Naive B cell (primary cell): ENCODE results near the gene GIT2. TPM values are rescaled to one million over a fixed set of nuclear protein-coding genes. Genes with fewer than 3 reads are reported as not detected.

Source experiments
- ATAC-seq, 2 donors: fragments of 150-1000 bp; cut with Tn5 transposase; 2 replicates each; pipeline ENCODE4 v1.10.0; 2021; ENCODE audit warnings: low read depth in 2 of 2, mild to moderate bottlenecking in 2 of 2, moderate library complexity in 2 of 2
- DNase-seq: peaks from one replicate; pipeline ENCODE4 v3.0.0; 2022
- H3K27ac Mint-ChIP-seq, 6 donors: one replicate each; pipeline ENCODE4 v1.8.0; 2020 to 2022; ENCODE audit warnings: mild to moderate bottlenecking in 6 of 6, mixed read lengths in 6 of 6, moderate library complexity in 5 of 6, inconsistent platforms in 2 of 6
- H3K27me3 Mint-ChIP-seq, 3 donors: one replicate each; pipeline ENCODE4 v1.8.0; 2021 to 2022; ENCODE audit warnings: mixed read lengths in 3 of 3, mild to moderate bottlenecking in 1 of 3
- H3K36me3 Mint-ChIP-seq, 2 donors: one replicate each; pipeline ENCODE4 v1.8.0; 2020 to 2022; ENCODE audit warnings: mixed read lengths in 2 of 2, inconsistent platforms in 1 of 2, mild to moderate bottlenecking in 1 of 2
- H3K4me1 Mint-ChIP-seq, 3 donors: one replicate each; pipeline ENCODE4 v1.8.0; 2020 to 2022; ENCODE audit warnings: mixed read lengths in 3 of 3, inconsistent platforms in 1 of 3, mild to moderate bottlenecking in 1 of 3, moderate library complexity in 1 of 3
- H3K4me3 Mint-ChIP-seq, 8 donors: one replicate each; pipeline ENCODE4 v1.8.0; 2020 to 2022; ENCODE audit warnings: mild to moderate bottlenecking in 8 of 8, mixed read lengths in 8 of 8, moderate library complexity in 8 of 8, inconsistent platforms in 2 of 8
- H3K9me3 Mint-ChIP-seq, 7 donors: one replicate each; pipeline ENCODE4 v1.8.0; 2020 to 2022; ENCODE audit warnings: mixed read lengths in 7 of 7, mild to moderate bottlenecking in 5 of 7, inconsistent platforms in 2 of 7, moderate library complexity in 1 of 7
- polyA plus RNA-seq, 6 donors: library from polyadenylated mRNA; unstranded; fragments of 300-500 nt; fragmentation: Illumina TruSeq; gene quantifications; one replicate each; pipeline ENCODE4 v1.2.3, GENCODE V29; 2021; ENCODE audit warnings: low read depth in 6 of 6

The GIT2 gene
- polyA plus RNA-seq, 6 donors from 2014 or later, result 95.1 to 129 (median 101) TPM

DNA sequence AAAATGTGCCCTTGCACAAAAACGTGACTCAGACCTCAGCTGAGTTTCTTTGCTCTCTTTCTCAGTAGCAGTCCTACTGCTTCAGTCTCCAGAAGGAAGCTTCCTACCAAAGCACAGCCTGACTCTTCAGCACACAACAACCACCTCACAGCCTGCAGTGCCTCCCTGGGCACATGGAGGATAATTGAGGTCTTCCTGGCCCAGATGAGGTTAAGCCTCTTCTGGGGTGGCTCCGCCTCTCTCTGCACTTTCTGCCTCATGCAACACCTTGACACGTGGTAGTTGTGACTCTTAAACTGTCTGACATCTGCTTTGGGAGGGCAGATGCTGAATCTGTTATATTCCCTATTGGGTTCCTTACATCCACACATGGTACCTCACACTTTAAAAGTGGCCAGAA, 33.8 kb downstream of the GIT2 start:
- Mint-ChIP-seq H3K36me3 (peaks cover 18 to 21% of the 10 kb centered on the region in 2 donors), H3K27me3 (no peaks in the 10 kb centered on the region)
- ATAC-seq, result no peak

DNA sequence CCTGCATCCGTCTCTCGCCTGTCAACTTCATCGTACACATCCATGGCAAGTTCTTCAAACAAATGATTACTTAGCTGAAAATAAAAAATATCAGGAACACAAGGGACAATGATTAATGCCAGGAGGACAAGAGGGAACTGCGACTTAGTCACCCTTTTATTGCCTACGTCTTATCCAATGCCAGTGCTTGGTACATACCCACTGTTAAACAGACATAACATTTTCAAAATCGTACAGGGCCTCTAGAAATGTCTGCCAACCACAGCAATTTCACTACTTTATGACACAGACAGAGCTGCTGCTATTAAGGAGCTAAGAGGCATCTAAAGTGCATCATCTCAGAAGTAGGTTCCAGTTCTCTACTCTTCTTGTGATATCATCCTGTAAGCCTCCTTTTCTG, 34.6 kb downstream of the GIT2 start:
- Mint-ChIP-seq H3K4me3 (no peak overlapping the region), H3K4me1 (peaks cover 0 to 9% (median 3%) of the 10 kb centered on the region in 3 donors), H3K9me3 (no peaks in the 10 kb centered on the region), H3K27me3 (no peaks in the 10 kb centered on the region), H3K27ac (peak overlapping the region in 1 of 6 donors; percentile 35), H3K36me3 (peaks cover 18 to 21% of the 10 kb centered on the region in 2 donors)
- ATAC-seq, result no peak
- DNase-seq, result no peak

More for the DNA sequence above, 33.8 kb downstream of the GIT2 start:
- DNase-seq, result no peak
- H3K9me3 Mint-ChIP-seq, result no peaks in the 10 kb centered on the region
- H3K4me1 Mint-ChIP-seq, result peaks cover 0 to 9% (median 3%) of the 10 kb centered on the region in 3 donors
- H3K27ac Mint-ChIP-seq, result peak overlapping the region in 1 of 6 donors; percentile 30
- H3K4me3 Mint-ChIP-seq, result no peak overlapping the region

GRCh38 chr12:109961201-109961600, 35.0 kb downstream of the GIT2 start:
- ATAC-seq, result no peak
- Mint-ChIP-seq H3K36me3 (peaks cover 18 to 21% of the 10 kb centered on the region in 2 donors), H3K4me1 (peaks cover 0 to 9% (median 0%) of the 10 kb centered on the region in 3 donors), H3K9me3 (no peaks in the 10 kb centered on the region), H3K4me3 (no peak overlapping the region), H3K27me3 (no peaks in the 10 kb centered on the region), H3K27ac (peak overlapping the region in 2 of 6 donors; percentile 35 to 52)
- no peak for DNase-seq

DNA sequence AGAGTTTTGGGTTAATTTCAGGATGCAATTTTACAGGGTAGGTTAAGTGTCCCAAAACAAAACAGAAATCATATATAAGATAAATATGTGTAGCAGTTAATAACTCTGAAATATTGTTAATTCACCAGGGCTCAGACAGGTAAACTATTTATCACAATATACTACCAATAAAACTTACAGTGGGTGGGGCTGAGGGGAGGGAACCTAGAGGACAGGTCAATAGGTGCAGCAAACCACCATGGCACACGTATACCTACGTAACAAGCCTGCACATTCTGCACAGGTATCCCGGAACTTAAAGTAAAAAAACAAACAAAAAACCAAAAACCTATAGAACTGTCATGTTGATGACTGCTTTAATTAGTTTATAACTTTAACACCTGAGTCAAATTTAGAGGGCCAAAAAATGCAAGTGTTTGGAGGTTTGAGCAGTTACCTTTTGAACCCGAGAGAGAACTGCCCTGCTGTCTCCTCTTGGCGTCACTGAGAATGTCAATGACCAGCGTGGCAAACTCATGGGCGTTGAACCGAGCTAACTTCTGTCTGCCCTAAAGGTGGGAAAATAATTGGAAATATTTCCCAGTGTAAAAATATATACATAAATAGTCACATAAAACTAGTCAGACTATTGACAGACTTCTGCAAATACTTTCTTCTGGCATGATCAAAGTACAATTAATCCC, 36.6 kb downstream of the GIT2 start:
- Mint-ChIP-seq H3K4me1 (peaks cover 0 to 8% (median 0%) of the 10 kb centered on the region in 3 donors), H3K9me3 (no peaks in the 10 kb centered on the region), H3K36me3 (peaks cover 14 to 15% of the 10 kb centered on the region in 2 donors), H3K27me3 (no peaks in the 10 kb centered on the region), H3K4me3 (no peak overlapping the region), H3K27ac (no peak overlapping the region)
- DNase-seq (no peak), ATAC-seq (no peak)

DNA sequence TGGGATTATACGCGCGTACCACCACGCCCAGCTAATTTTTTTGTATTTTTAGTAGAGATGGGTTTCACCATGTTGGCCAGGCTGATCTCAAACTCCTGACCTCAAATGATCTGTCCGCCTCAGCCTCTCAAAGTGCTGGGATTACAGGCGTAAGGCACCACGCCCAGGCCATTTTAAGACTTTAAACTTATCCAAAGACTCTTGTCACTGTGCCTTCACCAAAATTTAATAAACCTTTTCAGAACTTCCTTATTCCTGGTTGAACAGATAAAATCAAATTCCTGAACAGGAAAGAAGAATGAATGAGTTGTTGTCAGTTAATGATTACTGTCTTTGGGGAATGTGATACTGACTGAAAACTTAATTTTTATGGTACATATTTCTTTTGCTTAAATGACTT, 37.8 kb downstream of the GIT2 start:
- Mint-ChIP-seq H3K27ac (no peak overlapping the region), H3K36me3 (peaks cover 3 to 8% of the 10 kb centered on the region in 2 donors), H3K27me3 (no peaks in the 10 kb centered on the region), H3K4me3 (no peak overlapping the region), H3K4me1 (peaks cover 1 to 2% (median 2%) of the 10 kb centered on the region in 3 donors), H3K9me3 (no peaks in the 10 kb centered on the region)
- DNase-seq (no peak), ATAC-seq (no peak)

GRCh38 chr12:109953656-109954055, 42.5 kb downstream of the GIT2 start:
- H3K27me3 Mint-ChIP-seq, result no peaks in the 10 kb centered on the region
- H3K36me3 Mint-ChIP-seq, result peaks cover 8 to 17% of the 10 kb centered on the region in 2 donors
- no peaks in the 10 kb centered on the region for H3K9me3 Mint-ChIP-seq
- DNase-seq (no peak), ATAC-seq (no peak)
- peak overlapping the region in 3 of 6 donors; percentile 30 to 60 (median 42) for H3K27ac Mint-ChIP-seq
- no peak overlapping the region for H3K4me3 Mint-ChIP-seq
- H3K4me1 Mint-ChIP-seq, result peaks cover 11 to 16% (median 15%) of the 10 kb centered on the region in 3 donors

DNA sequence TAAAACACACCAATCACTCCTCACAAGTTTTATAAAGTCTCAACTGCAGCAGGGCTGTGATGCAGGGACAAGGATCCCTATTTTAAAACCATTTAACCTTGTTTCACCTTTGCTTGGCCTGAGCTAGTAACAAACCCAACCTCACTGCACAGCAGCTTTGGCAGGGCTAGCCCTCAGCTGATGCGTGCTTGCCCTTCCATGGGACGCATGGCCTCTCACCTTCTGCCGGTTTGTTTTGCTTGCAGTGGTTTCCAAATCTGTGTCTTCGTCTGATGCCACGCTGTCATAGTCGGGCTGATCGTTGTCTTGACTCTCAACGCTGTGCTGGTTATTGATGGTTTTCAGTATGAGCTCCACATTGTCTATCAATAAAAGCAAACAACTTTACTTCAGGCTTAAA, 43.3 kb downstream of the GIT2 start:
- Mint-ChIP-seq H3K27me3 (no peaks in the 10 kb centered on the region), H3K4me1 (peaks cover 16 to 23% (median 19%) of the 10 kb centered on the region in 3 donors), H3K4me3 (no peak overlapping the region), H3K9me3 (no peaks in the 10 kb centered on the region), H3K36me3 (peaks cover 10 to 17% of the 10 kb centered on the region in 2 donors), H3K27ac (peak overlapping the region in 3 of 6 donors; percentile 42 to 92 (median 74))
- ATAC-seq, result no peak
- DNase-seq, result no peak

- DNase-seq (no peak), ATAC-seq (peak; percentile 67)
- Mint-ChIP-seq H3K4me1 (peaks cover 20 to 28% (median 25%) of the 10 kb centered on the region in 3 donors), H3K27me3 (no peaks in the 10 kb centered on the region), H3K9me3 (no peaks in the 10 kb centered on the region), H3K27ac (peak overlapping the region; percentile 13 to 92 (median 80)), H3K36me3 (peaks cover 14 to 17% of the 10 kb centered on the region in 2 donors), H3K4me3 (peak overlapping the region in 1 of 8 donors; percentile 35)
Observed at GRCh38 chr12:109952160-109952858, 43.9 kb downstream of the GIT2 start.

DNA sequence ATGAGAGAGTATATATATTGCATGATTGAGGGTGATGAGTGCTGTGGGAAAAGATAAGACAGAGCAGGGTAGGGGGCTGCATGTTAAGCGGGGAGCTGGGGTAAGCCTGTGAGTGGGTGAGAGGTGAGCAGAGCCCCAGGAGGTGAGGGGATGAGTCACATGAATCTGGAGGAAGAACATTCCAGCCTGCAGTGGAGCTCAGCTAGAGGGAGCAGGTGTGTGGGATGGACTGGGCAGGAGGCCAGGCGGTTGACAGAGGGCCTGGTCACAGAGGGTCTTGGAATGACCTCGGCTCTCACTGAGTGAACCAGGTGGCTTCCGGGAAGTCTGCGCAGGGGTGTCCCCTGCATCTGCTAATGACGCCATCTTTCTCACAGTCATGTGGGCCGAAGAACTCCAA, 44.4 kb downstream of the GIT2 start:
- Mint-ChIP-seq H3K27ac (peak overlapping the region in 5 of 6 donors; percentile 9 to 85 (median 69)), H3K9me3 (no peaks in the 10 kb centered on the region), H3K27me3 (no peaks in the 10 kb centered on the region), H3K4me3 (no peak overlapping the region), H3K4me1 (peaks cover 26 to 34% (median 30%) of the 10 kb centered on the region in 3 donors), H3K36me3 (peaks cover 19 to 21% of the 10 kb centered on the region in 2 donors)
- DNase-seq (no peak), ATAC-seq (no peak)

- peaks cover 19 to 25% of the 10 kb centered on the region in 2 donors for H3K36me3 Mint-ChIP-seq
- peaks cover 29 to 40% (median 35%) of the 10 kb centered on the region in 3 donors for H3K4me1 Mint-ChIP-seq
- H3K9me3 Mint-ChIP-seq, result no peaks in the 10 kb centered on the region
- H3K4me3 Mint-ChIP-seq, result no peak overlapping the region
- ATAC-seq (no peak), DNase-seq (no peak)
- H3K27me3 Mint-ChIP-seq, result no peaks in the 10 kb centered on the region
- H3K27ac Mint-ChIP-seq, result peak overlapping the region in 2 of 6 donors; percentile 10 to 69
Observed at GRCh38 chr12:109951136-109951535, 45.0 kb downstream of the GIT2 start.

DNA sequence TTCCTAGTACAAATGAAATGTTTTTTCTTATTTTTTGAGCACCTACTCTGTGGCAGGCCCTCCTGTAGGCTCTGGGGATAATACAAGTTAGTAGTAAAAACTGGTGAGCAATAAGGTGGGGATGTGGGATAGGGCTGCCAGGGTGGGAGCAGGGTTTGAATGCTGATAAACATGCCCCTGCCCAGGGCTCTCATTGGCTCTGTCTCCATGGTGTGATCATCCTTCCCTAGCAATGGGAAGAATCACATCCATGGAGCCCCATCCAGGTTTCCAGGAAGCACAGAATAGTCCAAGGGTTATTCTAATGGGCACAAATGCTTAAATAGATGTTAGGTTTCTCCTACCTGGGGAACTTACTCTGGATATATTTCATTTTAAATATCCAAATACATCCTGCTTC, 45.5 kb downstream of the GIT2 start:
- Mint-ChIP-seq H3K36me3 (peaks cover 19 to 25% of the 10 kb centered on the region in 2 donors), H3K27me3 (no peaks in the 10 kb centered on the region), H3K9me3 (no peaks in the 10 kb centered on the region), H3K4me1 (peaks cover 29 to 40% (median 35%) of the 10 kb centered on the region in 3 donors), H3K4me3 (no peak overlapping the region), H3K27ac (no peak overlapping the region)
- ATAC-seq (no peak), DNase-seq (no peak)

- peaks cover 29 to 40% (median 35%) of the 10 kb centered on the region in 3 donors for H3K4me1 Mint-ChIP-seq
- no peak for ATAC-seq
- peaks cover 19 to 25% of the 10 kb centered on the region in 2 donors for H3K36me3 Mint-ChIP-seq
Observed at GRCh38 chr12:109949089-109949488, 47.1 kb downstream of the GIT2 start.

GRCh38 chr12:109948368-109948767, 47.8 kb downstream of the GIT2 start:
- Mint-ChIP-seq H3K36me3 (peaks cover 19 to 25% of the 10 kb centered on the region in 2 donors), H3K4me1 (peaks cover 29 to 38% (median 33%) of the 10 kb centered on the region in 3 donors), H3K27me3 (no peaks in the 10 kb centered on the region), H3K9me3 (no peaks in the 10 kb centered on the region), H3K4me3 (no peak overlapping the region), H3K27ac (peak overlapping the region; percentile 9 to 84 (median 68))
- no peak for DNase-seq
- no peak for ATAC-seq

More at GRCh38 chr12:109949089-109949488, 47.1 kb downstream of the GIT2 start:
- no peaks in the 10 kb centered on the region for H3K27me3 Mint-ChIP-seq
- peak overlapping the region in 5 of 6 donors; percentile 13 to 84 (median 22) for H3K27ac Mint-ChIP-seq
- no peak overlapping the region for H3K4me3 Mint-ChIP-seq
- no peak for DNase-seq
- H3K9me3 Mint-ChIP-seq, result no peaks in the 10 kb centered on the region
